OCI-LY1 (cell line): ENCODE measurements around the gene REXO4.

ENCODE experiments used
- H2AFZ ChIP-seq: fragments of 200-600 bp; sonication (generic), shearing (Covaris generic); 2 replicates; pipeline ENCODE4 v1.6.0; 2014; ENCODE audit warnings: antibody characterized with exemption, mild to moderate bottlenecking, low read length
- H3F3A ChIP-seq: fragments of 200-600 bp; sonication (generic), shearing (Covaris generic); 2 replicates; pipeline ENCODE4 v1.6.0; 2014; ENCODE audit warnings: mild to moderate bottlenecking, antibody characterized with exemption, low read length, moderate library complexity; ENCODE audit not compliant: insufficient read depth
- H3K27ac ChIP-seq: fragments of 200-600 bp; sonication (generic); 2 replicates; pipeline ENCODE4 v1.5.1; 2014; ENCODE audit warnings: low read length, mixed run types, mild to moderate bottlenecking, low read depth; ENCODE audit not compliant: poor library complexity, severe bottlenecking
- H3K27me3 ChIP-seq: fragments of 200-600 bp; sonication (generic); 2 replicates; pipeline ENCODE4 v1.6.0; 2014; ENCODE audit warnings: antibody characterized with exemption, mild to moderate bottlenecking, low read length, moderate library complexity; ENCODE audit not compliant: insufficient read depth
- H3K36me3 ChIP-seq: fragments of 200-600 bp; sonication (generic); 2 replicates; pipeline ENCODE4 v1.6.1; 2014; ENCODE audit warnings: mild to moderate bottlenecking, antibody characterized with exemption, low read length, moderate library complexity, mixed read lengths; ENCODE audit not compliant: insufficient read depth
- H3K4me1 ChIP-seq: fragments of 200-600 bp; sonication (generic); 2 replicates; pipeline ENCODE4 v1.5.1; 2014; ENCODE audit warnings: mild to moderate bottlenecking, low read length, moderate library complexity; ENCODE audit not compliant: insufficient read depth, severe bottlenecking
- H3K4me2 ChIP-seq: fragments of 200-600 bp; sonication (generic), shearing (Covaris generic); 2 replicates; pipeline ENCODE4 v1.6.1; 2014; ENCODE audit warnings: low read length
- H3K4me3 ChIP-seq: fragments of 200-600 bp; sonication (generic); 2 replicates; pipeline ENCODE4 v1.5.1; 2014; ENCODE audit warnings: low read length, low read depth, mild to moderate bottlenecking, mixed read lengths; ENCODE audit not compliant: poor library complexity, severe bottlenecking
- H3K79me2 ChIP-seq: fragments of 200-600 bp; shearing (Covaris generic); 2 replicates; pipeline ENCODE4 v1.6.1; 2016; ENCODE audit warnings: mixed run types, low read length, mixed read lengths; ENCODE audit not compliant: insufficient read depth
- H3K9ac ChIP-seq: fragments of 200-600 bp; sonication (generic), shearing (Covaris generic); 2 replicates; pipeline ENCODE4 v1.6.1; 2014; ENCODE audit warnings: mild to moderate bottlenecking, low read length, mixed read lengths
- H3K9me2 ChIP-seq: fragments of 200-600 bp; sonication (generic), shearing (Covaris generic); 2 replicates; pipeline ENCODE4 v1.6.1; 2014; ENCODE audit warnings: low read depth, mild to moderate bottlenecking, low read length, mixed read lengths
- H3K9me3 ChIP-seq: fragments of 200-600 bp; shearing (Covaris generic); 2 replicates; pipeline ENCODE4 v1.6.1; 2014; ENCODE audit warnings: low read length, mixed read lengths
- H4K20me1 ChIP-seq: fragments of 200-600 bp; sonication (generic), shearing (Covaris generic); 2 replicates; pipeline ENCODE4 v1.6.0; 2016; ENCODE audit warnings: mild to moderate bottlenecking, low read length; ENCODE audit not compliant: insufficient read depth
- EZH2 ChIP-seq: fragments of 200-600 bp; sonication (generic), shearing (Covaris generic); IDR thresholded peaks from 2 replicates; pipeline ENCODE4 v1.8.0; 2017; ENCODE audit warnings: borderline replicate concordance, mixed run types, mild to moderate bottlenecking, antibody characterized with exemption, low read length, moderate library complexity, mixed read lengths
- TF ChIP-seq, protein P1 (sequence below): fragments of 200-600 bp; sonication (generic), shearing (Covaris generic); IDR thresholded peaks from 2 replicates; pipeline ENCODE4 v1.5.1; 2017; ENCODE audit warnings: mild to moderate bottlenecking, antibody characterized with exemption, low read length, moderate library complexity, mixed read lengths

REXO4 gene

GRCh38 chr9:133440874-133441273, 23.1 kb upstream of the REXO4 start:
- H3K9me3 ChIP-seq = no peaks in the 10 kb centered on the region
- H3F3A ChIP-seq = no peaks in the 10 kb centered on the region
- no peak overlapping the region for H3K4me2 ChIP-seq
- no peaks in the 10 kb centered on the region for H3K9me2 ChIP-seq
- no peaks in the 10 kb centered on the region for H4K20me1 ChIP-seq
- H3K4me3 ChIP-seq = no peak overlapping the region
- no peaks in the 10 kb centered on the region for H3K79me2 ChIP-seq
- no peak overlapping the region for H2AFZ ChIP-seq
- H3K9ac ChIP-seq = no peak overlapping the region
- no peaks in the 10 kb centered on the region for H3K4me1 ChIP-seq
- no peaks in the 10 kb centered on the region for H3K27me3 ChIP-seq
- no peak overlapping the region for H3K27ac ChIP-seq
- TF ChIP-seq, protein P1, sequence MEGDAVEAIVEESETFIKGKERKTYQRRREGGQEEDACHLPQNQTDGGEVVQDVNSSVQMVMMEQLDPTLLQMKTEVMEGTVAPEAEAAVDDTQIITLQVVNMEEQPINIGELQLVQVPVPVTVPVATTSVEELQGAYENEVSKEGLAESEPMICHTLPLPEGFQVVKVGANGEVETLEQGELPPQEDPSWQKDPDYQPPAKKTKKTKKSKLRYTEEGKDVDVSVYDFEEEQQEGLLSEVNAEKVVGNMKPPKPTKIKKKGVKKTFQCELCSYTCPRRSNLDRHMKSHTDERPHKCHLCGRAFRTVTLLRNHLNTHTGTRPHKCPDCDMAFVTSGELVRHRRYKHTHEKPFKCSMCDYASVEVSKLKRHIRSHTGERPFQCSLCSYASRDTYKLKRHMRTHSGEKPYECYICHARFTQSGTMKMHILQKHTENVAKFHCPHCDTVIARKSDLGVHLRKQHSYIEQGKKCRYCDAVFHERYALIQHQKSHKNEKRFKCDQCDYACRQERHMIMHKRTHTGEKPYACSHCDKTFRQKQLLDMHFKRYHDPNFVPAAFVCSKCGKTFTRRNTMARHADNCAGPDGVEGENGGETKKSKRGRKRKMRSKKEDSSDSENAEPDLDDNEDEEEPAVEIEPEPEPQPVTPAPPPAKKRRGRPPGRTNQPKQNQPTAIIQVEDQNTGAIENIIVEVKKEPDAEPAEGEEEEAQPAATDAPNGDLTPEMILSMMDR = no peak
- TF ChIP-seq EZH2 = no peak
- no peaks in the 10 kb centered on the region for H3K36me3 ChIP-seq

GRCh38 chr9:133439337-133439736, 21.5 kb upstream of the REXO4 start:
- no peaks in the 10 kb centered on the region for H3F3A ChIP-seq
- H4K20me1 ChIP-seq = no peaks in the 10 kb centered on the region
- no peaks in the 10 kb centered on the region for H3K9me2 ChIP-seq
- TF ChIP-seq, protein P1 = no peak
- TF ChIP-seq EZH2 = no peak
- H3K9ac ChIP-seq = no peak overlapping the region
- no peak overlapping the region for H3K4me2 ChIP-seq
- H3K27me3 ChIP-seq = no peaks in the 10 kb centered on the region
- H3K4me1 ChIP-seq = no peaks in the 10 kb centered on the region
- no peaks in the 10 kb centered on the region for H3K9me3 ChIP-seq
- no peak overlapping the region for H2AFZ ChIP-seq
- no peak overlapping the region for H3K27ac ChIP-seq
- H3K36me3 ChIP-seq = no peaks in the 10 kb centered on the region
- H3K79me2 ChIP-seq = no peaks in the 10 kb centered on the region
- no peak overlapping the region for H3K4me3 ChIP-seq

- no peaks in the 10 kb centered on the region for H3K4me1 ChIP-seq
- no peaks in the 10 kb centered on the region for H3K9me3 ChIP-seq
- no peaks in the 10 kb centered on the region for H3K36me3 ChIP-seq
- 0 out of 2 replicates have a peak, but pooled peaks cover under 1% of the 10 kb centered on the region for H3K27me3 ChIP-seq
- no peak overlapping the region for H3K4me3 ChIP-seq
- H3K4me2 ChIP-seq = no peak overlapping the region
- H4K20me1 ChIP-seq = no peaks in the 10 kb centered on the region
- H3K9me2 ChIP-seq = no peaks in the 10 kb centered on the region
- no peak overlapping the region for H3K9ac ChIP-seq
- no peaks in the 10 kb centered on the region for H3F3A ChIP-seq
- TF ChIP-seq, protein P1 = peak; percentile 54
- TF ChIP-seq EZH2 = no peak
- H2AFZ ChIP-seq = no peak overlapping the region
- H3K27ac ChIP-seq = no peak overlapping the region
- H3K79me2 ChIP-seq = no peaks in the 10 kb centered on the region
Measured at GRCh38 chr9:133437753-133438531, 20.1 kb upstream of the REXO4 start.
